GM21367 (cell line): ENCODE results near the gene LRRC71.
"Not testable (repeated sequence)": the region's sequence is repeated elsewhere in the genome, so short reads cannot be mapped to it uniquely, and the experiment has no call there.

ENCODE experiments used
- ATAC-seq: cut with Tn5 transposase; IDR thresholded peaks from one replicate; pipeline ENCODE4 v1.9.1; 2021; ENCODE audit not compliant: unreplicated experiment

Gene LRRC71

DNA sequence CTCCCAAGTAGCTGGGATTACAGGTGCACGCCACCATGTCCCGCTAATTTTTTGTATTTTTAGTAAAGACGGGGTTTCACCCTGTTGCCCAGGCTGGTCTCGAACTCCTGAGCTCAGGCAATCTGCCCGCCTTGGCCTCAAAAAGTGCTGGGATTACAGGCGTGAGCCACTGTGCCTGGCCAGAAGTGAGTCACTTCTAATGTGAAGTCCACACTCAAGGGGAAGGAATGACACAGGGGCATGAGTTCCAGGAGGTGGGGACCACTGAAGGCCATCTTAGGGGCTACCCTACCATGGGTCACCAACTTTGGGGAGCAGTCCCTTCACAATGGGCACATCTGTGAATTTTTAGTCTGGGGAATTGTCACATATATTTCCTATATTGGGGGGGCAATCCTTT lies 6.3 kb downstream of the LRRC71 start:
- ATAC-seq: not testable (repeated sequence)

DNA sequence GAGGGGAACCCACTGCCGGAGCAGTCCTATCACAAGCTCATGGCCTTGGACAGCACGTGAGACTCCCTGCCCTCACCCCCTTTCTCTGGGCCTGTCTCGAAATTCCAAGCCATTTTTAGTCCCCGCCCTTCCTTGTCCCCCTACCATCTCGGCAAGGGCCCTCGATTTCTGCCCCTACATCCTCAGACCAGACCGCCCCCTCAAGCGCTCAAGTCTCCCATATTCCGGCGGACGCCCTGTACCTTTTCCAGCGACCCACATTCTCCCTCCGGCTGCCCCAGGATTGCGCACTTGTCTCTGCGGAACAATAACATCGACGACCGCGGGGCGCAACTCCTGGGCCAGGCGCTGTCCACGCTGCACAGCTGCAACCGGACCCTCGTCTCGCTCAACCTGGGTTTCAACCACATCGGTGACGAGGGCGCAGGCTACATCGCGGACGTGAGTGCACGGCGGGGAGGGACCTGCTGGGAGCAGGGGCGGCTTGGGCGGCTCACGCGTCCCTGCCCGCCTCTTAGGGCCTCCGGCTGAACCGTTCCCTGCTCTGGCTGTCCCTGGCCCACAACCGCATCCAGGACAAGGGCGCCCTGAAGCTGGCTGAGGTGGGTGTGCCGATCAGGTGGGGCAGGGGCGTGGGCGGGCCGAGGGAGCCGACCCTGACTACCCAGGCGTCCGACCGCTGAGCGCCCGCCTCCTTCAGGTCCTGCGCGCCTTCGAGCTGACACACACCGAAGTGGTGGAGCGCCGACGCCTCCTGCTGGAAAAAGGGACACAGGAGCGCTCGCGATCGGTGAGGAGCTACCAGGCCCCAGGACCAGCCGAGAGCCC lies 7.0 kb downstream of the LRRC71 start:
- ATAC-seq: no peak

DNA sequence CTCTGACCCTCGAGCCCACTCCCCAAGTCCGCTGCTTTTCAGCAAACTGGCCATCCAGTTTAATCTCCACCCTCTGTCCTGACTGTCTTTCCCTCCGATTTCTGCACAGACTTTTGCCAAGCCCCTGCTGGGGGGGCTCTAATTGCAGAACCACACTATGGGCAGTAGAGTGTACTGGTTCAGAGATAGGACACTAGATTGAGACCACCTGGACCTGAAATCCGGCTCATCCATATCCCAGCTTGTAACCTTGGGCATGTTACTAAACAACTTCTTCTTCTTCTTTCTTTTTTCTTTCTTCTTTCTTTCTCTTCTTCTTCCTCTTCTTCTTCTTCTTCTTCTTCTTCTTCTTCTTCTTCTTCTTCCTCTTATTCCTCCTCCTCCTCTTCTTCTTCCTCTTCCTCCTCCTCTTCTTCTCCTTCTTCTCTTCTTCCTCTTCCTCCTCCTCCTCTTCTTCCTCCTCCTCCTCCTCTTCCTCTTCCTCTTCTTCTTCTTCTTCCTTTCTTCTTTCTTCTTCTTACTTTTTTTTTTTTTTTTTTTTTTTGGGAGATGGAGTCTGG lies 7.7 kb downstream of the LRRC71 start:
- no peak for ATAC-seq

DNA sequence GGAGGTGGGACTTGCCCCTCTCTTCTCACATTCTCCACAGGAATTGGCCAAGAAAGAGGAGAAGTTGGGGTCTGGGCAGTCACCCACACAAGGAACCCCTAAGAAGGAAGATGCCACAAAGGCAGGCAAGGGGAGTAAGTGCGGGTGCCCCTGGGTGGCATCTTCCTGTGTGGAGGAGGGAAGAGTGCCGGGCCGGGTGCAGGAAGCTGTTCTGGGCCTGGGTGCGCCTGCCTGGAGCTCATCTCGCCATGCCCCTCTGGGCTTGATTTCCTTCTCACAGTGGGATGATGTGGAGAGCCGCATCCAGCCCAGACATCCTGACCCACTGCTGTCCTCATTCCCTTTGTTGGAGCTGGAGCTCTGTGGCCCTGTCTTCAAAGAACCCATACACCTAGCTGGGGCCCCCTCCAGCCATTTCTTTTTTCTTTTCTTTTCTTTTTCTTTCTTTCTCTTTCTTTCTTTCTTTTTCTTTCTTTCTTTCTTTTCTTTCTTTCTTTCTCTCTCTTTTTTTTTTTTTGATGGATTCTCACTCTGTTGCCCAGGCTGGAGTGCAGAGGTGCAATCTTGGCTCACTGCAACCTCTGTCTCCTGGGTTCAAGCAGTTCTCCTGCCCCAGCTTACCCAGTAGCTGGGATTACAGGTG lies 9.3 kb downstream of the LRRC71 start:
- ATAC-seq: no peak

- ATAC-seq: no peak
Observed at GRCh38 chr1:156930483-156930882, 10.1 kb downstream of the LRRC71 start.

DNA sequence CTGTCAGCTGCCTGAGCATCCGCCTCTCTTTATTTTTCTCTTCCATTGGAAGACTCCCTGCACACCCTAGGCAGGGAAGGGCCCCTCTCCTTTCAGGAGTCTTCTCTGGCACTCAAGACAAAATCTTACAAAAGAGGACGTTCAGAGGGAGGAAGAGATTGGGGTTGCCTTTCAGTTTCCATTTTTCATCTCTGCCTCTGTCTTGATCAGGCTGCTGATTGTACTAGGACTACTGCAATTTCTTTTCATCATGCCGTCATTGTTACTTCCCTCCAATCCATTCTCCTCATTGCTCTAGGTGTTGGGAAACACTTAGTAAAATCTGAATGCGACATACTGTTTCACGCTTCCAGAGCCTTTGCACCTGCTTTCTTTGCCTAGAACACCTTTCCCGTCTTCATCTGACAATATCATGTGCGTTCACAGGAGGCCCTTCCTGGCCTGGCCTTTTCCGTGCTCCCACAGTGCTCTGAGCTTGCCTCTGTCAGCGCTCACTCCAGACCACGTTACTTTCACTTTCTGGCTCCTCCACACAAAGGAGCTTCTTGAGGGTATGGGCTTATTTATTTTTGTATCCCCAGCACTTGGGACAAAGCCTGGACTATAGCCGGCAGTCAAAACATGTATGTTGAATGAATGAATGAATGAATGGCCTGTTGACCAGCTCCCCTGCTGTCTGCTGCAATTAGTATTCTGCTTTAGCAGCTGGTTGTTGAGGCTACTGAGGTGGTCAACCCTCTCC lies 10.9 kb downstream of the LRRC71 start:
- no peak for ATAC-seq

DNA sequence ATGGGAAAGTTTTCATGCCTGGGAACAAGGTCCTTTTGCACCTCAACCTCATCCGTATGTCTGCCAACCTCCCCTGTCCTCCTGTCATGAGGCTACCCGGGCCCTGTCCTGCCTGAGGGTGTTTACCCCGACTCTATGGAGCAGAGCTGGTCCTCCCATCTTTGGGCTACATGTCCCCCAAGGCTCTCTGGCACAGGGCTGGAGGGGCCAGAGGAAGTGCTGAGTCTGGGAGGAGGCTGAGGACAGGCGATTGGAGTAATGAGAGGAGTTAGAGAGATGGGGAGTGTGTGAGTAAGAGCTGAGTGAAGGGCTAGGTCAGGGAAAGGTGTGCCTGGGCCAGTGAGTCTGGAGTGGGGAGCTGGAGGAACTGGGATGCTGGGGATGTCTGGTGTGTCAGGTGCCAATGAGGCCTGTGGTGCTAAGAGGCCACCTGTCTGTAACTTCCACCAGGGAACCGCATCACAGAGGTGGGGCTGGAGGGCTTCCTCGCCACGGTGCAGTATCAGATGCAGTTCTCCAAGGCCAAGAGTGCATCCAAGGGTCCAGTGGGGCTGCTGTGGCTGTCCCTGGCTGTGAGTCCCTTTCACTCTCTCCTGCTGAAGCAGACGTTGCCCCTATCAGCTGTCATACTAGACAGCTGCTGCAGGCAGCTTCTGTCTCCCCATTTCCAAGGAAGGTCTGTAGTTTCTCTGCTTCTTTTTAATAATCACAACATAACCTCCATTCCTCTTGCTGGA lies 11.7 kb downstream of the LRRC71 start:
- ATAC-seq: no peak

DNA sequence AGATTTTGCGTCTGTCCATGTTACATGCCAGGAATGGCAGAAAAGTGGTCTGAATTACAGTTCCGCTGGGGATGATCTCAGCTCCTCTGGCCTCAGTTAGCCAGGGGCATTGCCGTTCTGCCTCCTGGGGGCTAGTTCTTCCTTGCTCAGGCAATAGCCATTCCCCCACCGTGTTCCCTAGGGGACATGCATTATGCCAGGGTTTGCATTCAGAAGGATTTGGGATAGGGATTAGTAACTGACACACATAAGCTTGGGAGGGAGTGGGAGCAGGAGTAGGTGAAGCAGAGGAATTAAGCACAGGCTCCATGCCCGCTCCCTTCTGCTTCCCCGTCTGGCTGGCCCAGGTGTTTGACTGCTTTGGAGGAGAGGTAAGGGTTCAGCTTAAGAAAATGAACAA lies 12.7 kb downstream of the LRRC71 start:
- no peak for ATAC-seq

DNA sequence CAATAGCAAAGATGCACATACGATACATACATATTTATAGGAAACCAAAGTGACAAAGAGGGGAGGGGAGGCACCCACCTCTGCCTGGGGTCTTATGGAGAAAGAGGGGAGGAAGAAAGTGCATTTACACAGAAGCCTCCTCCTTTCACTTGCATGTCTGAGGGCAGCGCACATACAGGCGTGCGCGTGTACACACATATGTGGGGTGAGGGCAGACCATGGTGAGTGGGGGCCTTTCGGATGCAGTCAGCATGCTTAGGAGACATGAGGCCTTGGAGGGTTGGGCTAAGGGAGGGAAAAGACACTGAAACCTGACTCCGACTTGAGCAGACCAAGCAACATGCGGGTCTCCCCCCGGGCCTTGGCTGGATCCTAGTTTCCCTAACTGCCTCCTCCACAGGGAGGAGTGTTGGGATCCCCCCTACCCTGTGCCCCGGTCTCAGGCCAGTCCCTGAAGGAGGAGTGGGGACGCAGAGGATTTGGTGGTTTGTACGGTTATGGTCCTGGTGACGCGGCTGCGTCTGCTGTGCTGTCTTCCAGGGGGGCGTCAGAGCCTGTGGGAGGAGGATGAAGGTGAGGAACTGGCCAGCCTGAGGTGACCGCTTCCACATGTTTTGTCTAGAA lies 15.2 kb downstream of the LRRC71 start:
- ATAC-seq: no peak

DNA sequence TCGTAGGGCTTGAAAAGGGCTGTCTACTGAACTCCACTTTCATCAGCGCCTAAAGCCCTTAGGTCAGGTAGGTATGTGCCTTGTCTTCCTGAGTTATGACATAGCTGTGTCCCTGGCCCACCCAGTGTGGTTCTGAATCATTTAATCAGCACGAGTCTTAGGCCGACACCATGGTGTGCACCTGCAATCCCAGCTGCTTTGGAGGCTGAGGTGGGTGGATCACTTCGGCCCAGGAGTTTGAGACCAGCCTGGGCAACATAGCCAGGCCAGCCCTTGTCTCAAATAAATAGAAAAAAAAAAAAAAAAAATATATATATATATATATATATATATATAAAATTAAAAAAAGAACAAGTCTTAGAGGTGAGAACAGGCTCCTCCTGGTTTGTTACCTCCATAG lies 15.8 kb downstream of the LRRC71 start:
- no peak for ATAC-seq

DNA sequence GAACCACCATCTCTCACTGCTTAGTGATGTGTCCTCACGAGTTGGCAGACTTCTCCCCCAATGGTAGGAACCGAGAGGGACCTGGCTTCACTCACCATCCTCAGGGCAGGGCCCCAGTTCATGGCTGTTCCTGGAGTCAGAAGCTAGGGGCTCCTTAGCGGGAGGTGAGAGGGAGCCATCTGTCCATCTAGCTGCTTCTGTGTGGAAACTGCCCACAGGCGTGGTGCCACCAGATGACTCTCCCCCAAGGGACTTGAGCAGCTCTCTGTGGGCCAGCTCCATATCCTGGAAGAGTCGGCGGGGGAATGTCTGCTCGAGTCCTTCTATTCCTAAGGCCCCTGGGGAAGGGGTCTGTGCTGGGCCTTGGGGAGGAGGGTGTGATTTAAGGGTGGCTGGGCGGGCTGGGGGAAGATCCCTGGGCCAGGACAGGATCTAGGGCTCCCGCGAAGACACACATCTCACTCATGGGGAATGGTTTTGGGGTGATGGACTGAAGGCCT lies 16.3 kb downstream of the LRRC71 start:
- no peak for ATAC-seq

DNA sequence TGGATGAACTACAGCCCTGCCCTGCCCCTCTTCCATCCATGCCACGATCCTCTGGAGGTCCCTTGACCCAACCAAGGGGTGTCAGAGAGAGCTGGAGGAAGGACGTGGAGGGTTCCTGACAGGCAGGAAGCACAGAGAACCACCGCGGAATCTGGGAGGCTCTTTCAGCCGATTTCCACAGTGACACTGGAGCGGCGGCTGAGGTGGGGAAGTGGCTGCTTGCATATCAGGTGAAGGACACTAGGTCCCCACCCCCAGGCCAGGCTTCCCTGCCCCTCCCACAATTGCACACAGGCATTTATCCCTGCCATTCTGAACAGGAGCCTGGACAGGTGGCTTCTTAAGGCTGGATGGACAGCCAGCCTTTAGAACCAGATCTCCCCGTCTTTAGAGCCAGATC lies 17.5 kb downstream of the LRRC71 start:
- ATAC-seq: no peak

DNA sequence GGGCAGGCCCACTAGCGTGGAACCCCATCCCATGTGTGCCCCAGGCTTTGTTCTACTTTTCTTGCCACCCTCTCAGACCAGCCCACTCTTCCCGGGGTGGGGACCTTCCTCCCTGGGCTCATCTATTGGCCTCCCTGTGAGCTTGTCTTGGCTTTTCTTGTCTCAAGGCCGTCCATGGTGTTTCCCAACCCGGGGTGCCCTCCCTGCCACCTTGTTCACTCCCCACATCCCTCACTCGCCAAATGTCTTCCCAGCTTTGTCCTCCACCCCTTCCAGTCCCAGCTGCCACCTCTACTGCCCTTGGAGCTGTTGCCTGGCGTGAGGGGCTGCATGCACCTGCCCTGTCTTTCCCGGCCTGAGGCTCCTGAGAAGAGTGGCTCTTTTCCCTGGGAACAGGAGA lies 18.4 kb downstream of the LRRC71 start:
- no peak for ATAC-seq

DNA sequence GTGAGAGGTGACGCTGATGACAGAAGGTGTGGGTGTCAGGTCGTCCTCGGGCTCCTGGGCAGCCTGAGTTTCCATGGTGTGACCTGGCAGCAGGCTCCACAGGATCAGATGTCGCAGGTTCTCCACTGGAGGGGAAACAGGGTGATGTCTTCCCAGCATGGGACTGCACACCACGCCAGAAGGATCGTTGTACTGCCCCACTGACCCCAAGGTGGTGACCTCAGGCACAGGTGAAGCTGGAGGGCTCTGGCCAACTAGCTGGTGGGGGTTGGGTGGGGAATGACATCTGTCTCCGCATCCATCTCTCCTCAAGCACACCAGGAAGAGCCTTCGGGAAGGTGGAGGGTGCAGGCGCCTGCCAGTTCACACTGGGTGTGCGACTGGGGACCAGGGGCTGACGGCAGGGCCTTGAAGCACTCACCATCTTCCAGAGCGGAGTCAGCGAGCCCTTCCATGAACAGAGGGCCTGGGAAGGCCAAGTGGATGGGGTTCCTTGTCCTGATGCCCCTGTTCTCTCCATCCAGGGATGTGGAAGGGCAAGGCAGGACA lies 19.4 kb downstream of the LRRC71 start:
- no peak for ATAC-seq

DNA sequence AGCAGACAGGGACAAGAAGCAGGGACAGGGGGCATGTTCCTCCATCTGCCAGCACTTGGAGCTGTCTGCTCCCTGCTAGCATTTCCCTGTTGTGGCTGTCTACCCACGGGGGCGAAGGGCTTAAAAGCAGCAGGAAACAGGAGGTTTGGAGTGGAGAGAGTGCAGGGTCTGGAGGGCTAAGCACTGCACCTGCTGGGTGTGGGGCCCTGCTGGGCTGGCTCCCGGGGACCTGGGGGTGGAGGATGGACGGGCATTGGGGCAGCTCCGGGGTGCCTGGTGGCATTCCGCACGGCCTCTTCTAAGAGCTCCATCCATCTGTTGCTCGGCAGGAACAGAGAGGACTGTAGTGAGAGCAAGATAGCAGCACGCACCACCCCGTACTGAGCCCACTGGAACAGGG lies 21.2 kb downstream of the LRRC71 start:
- no peak for ATAC-seq

DNA sequence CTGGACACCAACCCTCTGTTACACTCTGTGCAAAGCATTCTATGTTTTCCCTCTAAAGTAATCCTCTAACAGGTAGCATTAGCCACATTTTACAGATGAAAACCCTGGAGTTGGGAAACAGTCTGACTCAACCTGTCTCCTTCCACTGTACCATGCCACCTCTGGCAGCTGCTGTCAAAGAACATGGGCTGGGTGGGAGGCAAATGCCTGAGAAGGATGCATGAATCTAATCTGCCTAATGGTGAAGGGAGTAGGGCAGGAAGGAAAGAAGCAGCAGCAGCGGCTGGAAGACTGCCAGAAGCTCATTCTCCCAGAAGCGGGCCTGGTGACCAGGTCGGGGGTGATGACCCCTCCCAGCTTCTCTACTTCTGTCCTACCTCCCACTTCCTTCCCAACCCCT lies 21.7 kb downstream of the LRRC71 start:
- no peak for ATAC-seq

DNA sequence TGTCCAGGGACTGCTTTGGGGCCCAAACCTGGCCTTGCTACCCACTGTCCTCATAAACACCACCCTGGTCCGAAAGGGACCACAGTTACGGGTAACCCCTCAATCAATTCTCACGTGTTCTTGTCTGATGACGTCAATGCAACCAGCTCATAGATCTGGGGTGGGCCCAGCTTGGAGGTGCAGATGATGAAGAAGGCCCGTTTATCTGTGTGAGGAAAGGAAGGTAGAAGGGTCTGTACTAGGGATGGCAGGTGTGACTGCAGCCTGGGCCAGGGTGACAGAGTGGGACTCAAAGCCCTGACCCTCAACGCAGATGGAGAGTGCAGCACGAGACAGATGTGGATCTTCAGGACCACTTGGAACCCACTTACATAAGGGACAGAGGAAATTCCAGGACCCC lies 22.1 kb downstream of the LRRC71 start:
- no peak for ATAC-seq

DNA sequence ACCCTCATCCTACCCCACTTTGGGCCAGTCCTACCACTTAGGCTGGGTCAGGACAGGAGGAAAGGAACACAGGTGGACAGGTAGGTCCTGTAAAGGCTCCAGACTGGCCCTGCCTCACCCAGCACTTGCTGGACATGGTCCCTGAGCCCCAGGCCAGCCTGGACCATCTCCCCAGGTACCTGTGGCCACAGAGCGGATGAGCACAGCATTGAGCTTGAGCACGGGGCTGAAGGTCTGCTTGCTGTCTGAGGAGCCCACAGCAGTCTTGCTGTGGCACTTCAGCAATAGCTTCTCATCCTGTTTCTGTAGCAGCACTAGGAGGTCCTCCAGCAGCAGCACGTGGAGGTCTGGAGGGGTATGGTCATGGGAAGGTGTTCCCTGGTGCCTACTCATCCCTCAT lies 23.3 kb downstream of the LRRC71 start:
- ATAC-seq: no peak

DNA sequence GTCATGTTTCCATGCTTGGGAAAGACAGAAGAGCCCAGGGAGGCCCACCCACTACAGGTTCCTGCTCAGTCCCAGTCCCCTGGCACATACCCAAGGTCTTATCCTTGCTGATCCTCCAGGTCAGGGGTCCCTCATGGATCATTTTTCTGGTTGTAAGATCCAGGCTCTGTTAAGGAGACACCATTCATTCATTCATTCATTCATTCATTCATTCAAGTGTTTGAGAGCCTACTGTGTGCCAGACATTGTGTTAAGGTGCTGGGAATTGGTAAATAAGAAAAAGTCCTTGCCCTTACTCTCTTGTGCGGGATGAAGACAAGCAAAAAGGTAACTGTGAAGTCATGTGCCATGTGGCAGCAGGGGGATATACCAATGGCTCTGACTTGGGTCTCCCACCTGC lies 23.8 kb downstream of the LRRC71 start:
- no peak for ATAC-seq

- no peak for ATAC-seq
Observed at GRCh38 chr1:156944848-156945247, 24.4 kb downstream of the LRRC71 start.
